H9 (cell line): ENCODE data around the gene SLC48A1. TPM values are rescaled to one million over a fixed set of nuclear protein-coding genes. Genes with fewer than 3 reads are reported as not detected.

Experiments used
- DNase-seq: peaks from one replicate; pipeline ENCODE4 v3.0.0-alpha.2; 2017
- H2AFZ ChIP-seq: one replicate; pipeline ENCODE4 v1.6.1; 2013; ENCODE audit warnings: mild to moderate bottlenecking, low read length, control low read depth, moderate library complexity
- H2AK5ac ChIP-seq: 2 replicates; pipeline ENCODE4 v1.6.1; 2013; ENCODE audit warnings: low read length, control low read depth, mixed read lengths; ENCODE audit not compliant: insufficient read length
- H2BK120ac ChIP-seq: one replicate; pipeline ENCODE4 v1.6.1; 2013; ENCODE audit warnings: low read depth, mild to moderate bottlenecking, low read length, control low read depth, inconsistent platforms; ENCODE audit not compliant: poor library complexity, severe bottlenecking
- H2BK12ac ChIP-seq: 2 replicates; pipeline ENCODE4 v1.6.1; 2013; ENCODE audit warnings: low read length, control low read depth, mixed read lengths, low read depth; ENCODE audit not compliant: insufficient read length
- H2BK15ac ChIP-seq: 2 replicates; pipeline ENCODE4 v1.6.1; 2013; ENCODE audit warnings: low read depth, low read length, control low read depth
- H2BK20ac ChIP-seq: one replicate; pipeline ENCODE4 v1.6.1; 2013; ENCODE audit warnings: low read depth, mild to moderate bottlenecking, low read length, control low read depth, inconsistent platforms; ENCODE audit not compliant: poor library complexity, severe bottlenecking
- H2BK5ac ChIP-seq: 2 replicates; pipeline ENCODE4 v1.6.1; 2013; ENCODE audit warnings: low read length, control low read depth, mixed read lengths; ENCODE audit not compliant: insufficient read length
- H3K14ac ChIP-seq: 2 replicates; pipeline ENCODE4 v1.6.1; 2013; ENCODE audit warnings: low read length, control low read depth; ENCODE audit not compliant: insufficient read depth
- H3K18ac ChIP-seq: 2 replicates; pipeline ENCODE4 v1.6.1; 2013; ENCODE audit warnings: low read depth, mild to moderate bottlenecking, mixed read lengths, low read length, control low read depth; ENCODE audit not compliant: insufficient read length
- H3K23ac ChIP-seq: 2 replicates; pipeline ENCODE4 v1.6.1; 2013; ENCODE audit warnings: low read length, control low read depth, mixed read lengths, low read depth; ENCODE audit not compliant: insufficient read length
- H3K23me2 ChIP-seq: 2 replicates; pipeline ENCODE4 v1.6.1; 2013; ENCODE audit warnings: low read depth, mild to moderate bottlenecking, mixed read lengths, low read length, control low read depth; ENCODE audit not compliant: insufficient read length, poor library complexity, severe bottlenecking
- H3K27ac ChIP-seq: 2 replicates; pipeline ENCODE4 v1.5.1; 2013; ENCODE audit warnings: low read length, control low read depth, mixed read lengths, low read depth; ENCODE audit not compliant: insufficient read length
- H3K27me3 ChIP-seq: 2 replicates; pipeline ENCODE4 v1.6.1; 2013; ENCODE audit warnings: low read length, control low read depth, inconsistent platforms; ENCODE audit not compliant: insufficient read depth
- H3K4ac ChIP-seq: 2 replicates; pipeline ENCODE4 v1.6.1; 2013; ENCODE audit warnings: low read depth, mild to moderate bottlenecking, control low read depth, inconsistent platforms, low read length, moderate library complexity
- H3K4me1 ChIP-seq: 2 replicates; pipeline ENCODE4 v1.6.1; 2013; ENCODE audit warnings: low read length, control low read depth, inconsistent platforms; ENCODE audit not compliant: insufficient read depth
- H3K4me2 ChIP-seq: 2 replicates; pipeline ENCODE4 v1.6.1; 2013; ENCODE audit warnings: low read length, control low read depth, mixed read lengths; ENCODE audit not compliant: insufficient read length, insufficient read depth
- H3K56ac ChIP-seq: 2 replicates; pipeline ENCODE4 v1.6.1; 2013; ENCODE audit warnings: low read depth, mild to moderate bottlenecking, mixed read lengths, low read length, control low read depth; ENCODE audit not compliant: insufficient read length
- H3K79me1 ChIP-seq: 2 replicates; pipeline ENCODE4 v1.6.1; 2013; ENCODE audit warnings: low read depth, mild to moderate bottlenecking, moderate library complexity, low read length, control low read depth, inconsistent platforms; ENCODE audit not compliant: insufficient read depth, poor library complexity, severe bottlenecking
- H3K79me2 ChIP-seq: 2 replicates; pipeline ENCODE4 v1.6.1; 2013; ENCODE audit warnings: low read length, control low read depth, inconsistent platforms; ENCODE audit not compliant: insufficient read depth
- H3K9ac ChIP-seq: 2 replicates; pipeline ENCODE4 v1.6.1; 2013; ENCODE audit warnings: low read length, control low read depth, mixed read lengths; ENCODE audit not compliant: insufficient read length; ENCODE audit errors: extremely low read depth
- H3K9me3 ChIP-seq: one replicate; pipeline ENCODE4 v1.6.1; 2013; ENCODE audit warnings: low read depth, low read length, inconsistent platforms; ENCODE audit not compliant: control insufficient read depth
- H3T11ph ChIP-seq: one replicate; pipeline ENCODE4 v1.6.1; 2013; ENCODE audit warnings: mild to moderate bottlenecking, low read length, control low read depth, inconsistent platforms
- H4K20me1 ChIP-seq: one replicate; pipeline ENCODE4 v1.6.1; 2013; ENCODE audit not compliant: control insufficient read depth, insufficient read length, insufficient read depth
- H4K5ac ChIP-seq: 2 replicates; pipeline ENCODE4 v1.6.1; 2013; ENCODE audit warnings: low read depth, mild to moderate bottlenecking, mixed read lengths, low read length, control low read depth; ENCODE audit not compliant: insufficient read length
- H4K8ac ChIP-seq: replicated peaks from 2 replicates; pipeline ENCODE4 v1.6.1; 2013; ENCODE audit warnings: low read length, control low read depth, mixed read lengths, low read depth; ENCODE audit not compliant: insufficient read length
- H4K91ac ChIP-seq: 2 replicates; pipeline ENCODE4 v1.6.1; 2013; ENCODE audit warnings: low read depth, mild to moderate bottlenecking, moderate library complexity, mixed read lengths, low read length, control low read depth; ENCODE audit not compliant: insufficient read length
- H3K27ac Mint-ChIP-seq, 3 experiments: 2 replicates in 2 of 3; 3 replicates in 1 of 3; pipeline ENCODE4 v1.8.0; 2020 to 2021; ENCODE audit warnings: mixed read lengths in 3 of 3, mild to moderate bottlenecking in 1 of 3, moderate library complexity in 1 of 3
- H3K27me3 Mint-ChIP-seq: 2 replicates; pipeline ENCODE4 v1.8.0; 2021; ENCODE audit warnings: low read depth, mild to moderate bottlenecking, moderate library complexity, mixed read lengths
- H3K36me3 Mint-ChIP-seq, 3 experiments: 2 replicates in 2 of 3; 3 replicates in 1 of 3; pipeline ENCODE4 v1.8.0; 2020 to 2021; ENCODE audit warnings: low read depth in 3 of 3, mixed read lengths in 3 of 3; ENCODE audit not compliant: insufficient read depth in 1 of 3
- H3K4me1 Mint-ChIP-seq, 2 experiments: 2 replicates each; pipeline ENCODE4 v1.8.0; 2020; ENCODE audit warnings: mixed read lengths in 2 of 2
- H3K4me3 Mint-ChIP-seq, 2 experiments: 2 replicates in 1 of 2; 3 replicates in 1 of 2; pipeline ENCODE4 v1.8.0; 2020 to 2021; ENCODE audit warnings: mild to moderate bottlenecking in 2 of 2, mixed read lengths in 2 of 2, moderate library complexity in 1 of 2
- H3K9me3 Mint-ChIP-seq, 2 experiments: 2 replicates in 1 of 2; 3 replicates in 1 of 2; pipeline ENCODE4 v1.8.0; 2020; ENCODE audit warnings: mild to moderate bottlenecking in 2 of 2, mixed read lengths in 2 of 2, moderate library complexity in 1 of 2
- WGBS: extraction: QIAGEN DNeasy Blood & Tissue Kit; methylation state at CpG from one replicate; pipeline ENCODE4 v1.1.7; 2013; ENCODE audit warnings: missing lambda C conversion rate, low lambda C conversion rate, mixed read lengths; ENCODE audit not compliant: insufficient read length; ENCODE audit errors: extremely low coverage; 5-methylcytosine and 5-hydroxymethylcytosine counted together
- total RNA-seq: library from RNA; stranded (reverse); gene quantifications from 2 replicates; pipeline ENCODE4 v1.2.1, GENCODE V29; 2021
- TF ChIP-seq, protein P1 (sequence below): fragments of 200-600 bp; sonication (generic); conservative IDR thresholded peaks from 3 replicates; pipeline ENCODE4 v1.8.0; 2021; ENCODE audit warnings: antibody characterized with exemption, mild to moderate bottlenecking

The SLC48A1 gene
- total RNA-seq, 1 experiment from 2014 or later, result 10.6 TPM

DNA sequence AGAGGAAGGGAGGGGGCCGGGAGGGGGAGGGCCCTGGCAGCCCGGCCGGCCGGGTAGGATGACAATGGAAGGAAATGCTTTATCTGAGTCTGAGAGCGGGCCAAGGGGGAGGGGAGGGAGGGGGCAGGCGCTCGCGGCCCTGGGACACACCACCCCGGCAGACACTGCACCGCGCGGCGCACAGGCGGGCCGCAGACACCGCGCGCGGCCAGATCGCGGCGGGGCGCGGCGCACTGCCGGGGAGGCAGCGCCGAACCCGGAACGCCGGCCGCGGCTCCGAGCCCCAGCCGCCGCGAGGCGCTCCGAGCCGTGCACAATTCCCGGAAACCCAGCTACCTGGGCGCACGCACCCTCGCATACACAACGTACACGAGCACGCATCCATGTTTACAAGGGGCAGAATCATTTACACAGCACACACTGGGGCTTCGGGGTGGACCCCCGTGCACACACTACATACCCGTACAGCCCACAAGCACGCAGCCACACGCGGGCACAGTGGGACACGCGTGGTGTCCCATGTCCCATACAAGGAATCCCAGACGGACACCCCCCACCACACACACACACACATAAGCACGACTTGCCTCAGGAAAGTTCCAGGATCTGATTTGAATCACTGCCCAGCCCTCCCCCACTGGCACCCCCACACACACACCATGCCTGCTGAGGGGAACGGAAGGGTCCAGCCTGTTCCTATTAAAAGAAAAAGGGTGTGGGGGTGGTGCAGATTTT, 47.0 kb downstream of the SLC48A1 start, which contains the start of gene HDAC7:
Gene HDAC7 (minus strand): TSS at position 8 of the 735 bp plus-strand sequence. CDS start 118 bp downstream, outside the sequence.
- no peak within 1 kb of the TSS for H2BK5ac ChIP-seq
- no peaks in the 10 kb centered on the region for H3K9me3 ChIP-seq
- H3K14ac ChIP-seq, result peak within 1 kb of the TSS; percentile 93
- Mint-ChIP-seq H3K4me3 (peak within 1 kb of the TSS; percentile 87 to 93), H3K9me3 (no peaks in the 10 kb centered on the region), H3K27me3 (peaks cover 12% of the 10 kb centered on the region), H3K4me1 (peaks cover 52 to 56% of the 10 kb centered on the region in 2 experiments), H3K36me3 (peaks cover 0 to 6% (median under 1%) of the 10 kb centered on the region in 3 experiments; a peak in 3 of 7 replicates), H3K27ac (peak within 1 kb of the TSS; percentile 89 to 99 (median 99))
- peaks cover 15% of the 10 kb centered on the region; the same call in 1 of the 2 replicates for H3K4me1 ChIP-seq
- H3K79me2 ChIP-seq, result peaks cover 19% of the 10 kb centered on the region; the same call in 1 of the 2 replicates
- no peak within 1 kb of the TSS for H4K91ac ChIP-seq
- TF ChIP-seq, protein P1, sequence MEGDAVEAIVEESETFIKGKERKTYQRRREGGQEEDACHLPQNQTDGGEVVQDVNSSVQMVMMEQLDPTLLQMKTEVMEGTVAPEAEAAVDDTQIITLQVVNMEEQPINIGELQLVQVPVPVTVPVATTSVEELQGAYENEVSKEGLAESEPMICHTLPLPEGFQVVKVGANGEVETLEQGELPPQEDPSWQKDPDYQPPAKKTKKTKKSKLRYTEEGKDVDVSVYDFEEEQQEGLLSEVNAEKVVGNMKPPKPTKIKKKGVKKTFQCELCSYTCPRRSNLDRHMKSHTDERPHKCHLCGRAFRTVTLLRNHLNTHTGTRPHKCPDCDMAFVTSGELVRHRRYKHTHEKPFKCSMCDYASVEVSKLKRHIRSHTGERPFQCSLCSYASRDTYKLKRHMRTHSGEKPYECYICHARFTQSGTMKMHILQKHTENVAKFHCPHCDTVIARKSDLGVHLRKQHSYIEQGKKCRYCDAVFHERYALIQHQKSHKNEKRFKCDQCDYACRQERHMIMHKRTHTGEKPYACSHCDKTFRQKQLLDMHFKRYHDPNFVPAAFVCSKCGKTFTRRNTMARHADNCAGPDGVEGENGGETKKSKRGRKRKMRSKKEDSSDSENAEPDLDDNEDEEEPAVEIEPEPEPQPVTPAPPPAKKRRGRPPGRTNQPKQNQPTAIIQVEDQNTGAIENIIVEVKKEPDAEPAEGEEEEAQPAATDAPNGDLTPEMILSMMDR, result no peak
- H2BK20ac ChIP-seq, result peak within 1 kb of the TSS; percentile 33
- no peak within 1 kb of the TSS for H3K56ac ChIP-seq
- no peak within 1 kb of the TSS for H2AK5ac ChIP-seq
- no peaks in the 10 kb centered on the region for H3K27me3 ChIP-seq
- H2BK12ac ChIP-seq, result peak within 1 kb of the TSS; percentile 31
- no peak within 1 kb of the TSS for H3T11ph ChIP-seq
- H3K18ac ChIP-seq, result peak within 1 kb of the TSS; percentile 90
- H2AFZ ChIP-seq, result no peak within 1 kb of the TSS
- H3K9ac ChIP-seq, result peak within 1 kb of the TSS; percentile 67
- peaks cover 7% of the 10 kb centered on the region for H3K23me2 ChIP-seq
- peak; percentile 89 for DNase-seq
- H4K5ac ChIP-seq, result peak within 1 kb of the TSS; percentile 47
- no peak within 1 kb of the TSS for H2BK15ac ChIP-seq
- no peaks in the 10 kb centered on the region for H4K20me1 ChIP-seq
- no peak within 1 kb of the TSS for H3K23ac ChIP-seq
- peak within 1 kb of the TSS; percentile 69 for H3K4me2 ChIP-seq
- H3K27ac ChIP-seq, result peak within 1 kb of the TSS; percentile 29
- no peak within 1 kb of the TSS for H4K8ac ChIP-seq
- H3K4ac ChIP-seq, result no peak within 1 kb of the TSS
- WGBS, result no CpG with 5 or more reads among the region's 58 CpGs
- H3K79me1 ChIP-seq, result no peaks in the 10 kb centered on the region
- H2BK120ac ChIP-seq, result no peak within 1 kb of the TSS
